Activated CD4-positive, alpha-beta T cell treated with anti-CD3 and anti-CD28 coated beads for 36 hours (primary cell): ENCODE measurements around the gene SUSD3. TPM values are rescaled to one million over a fixed set of nuclear protein-coding genes. Genes with fewer than 3 reads are reported as not detected.

Source experiments
- ATAC-seq: fragments of 200-7000 bp; cut with Tn5 transposase; one replicate; pipeline ENCODE4 v1.10.0; 2021; ENCODE audit warnings: mild to moderate bottlenecking, moderate library complexity
- CTCF ChIA-PET: fragments of 350-600 bp; sonication (Branson Sonifier 250); formaldehyde crosslinking; loops from one replicate; lab custom pipeline; 2021; ENCODE audit warnings: antibody characterized with exemption; lab: Charles Lee
- POLR2A ChIA-PET: fragments of 350-600 bp; sonication (Branson Sonifier 250); formaldehyde crosslinking; loops from one replicate; lab custom pipeline; 2021; ENCODE audit warnings: antibody characterized with exemption, inconsistent platforms; lab: Charles Lee
- DNase-seq: peaks from one replicate; pipeline ENCODE4 v3.0.0-alpha.2; 2020
- H3K27ac Mint-ChIP-seq: one replicate; pipeline ENCODE4 v1.8.0; 2021; ENCODE audit warnings: mixed read lengths
- H3K27me3 Mint-ChIP-seq: one replicate; pipeline ENCODE4 v1.8.0; 2021; ENCODE audit warnings: mixed read lengths
- H3K36me3 Mint-ChIP-seq: one replicate; pipeline ENCODE4 v1.8.0; 2021; ENCODE audit warnings: low read depth, mixed read lengths
- H3K4me1 Mint-ChIP-seq: one replicate; pipeline ENCODE4 v1.8.0; 2021; ENCODE audit warnings: mixed read lengths
- H3K4me3 Mint-ChIP-seq: one replicate; pipeline ENCODE4 v1.8.0; 2021; ENCODE audit warnings: mild to moderate bottlenecking, moderate library complexity, mixed read lengths
- H3K9me3 Mint-ChIP-seq: one replicate; pipeline ENCODE4 v1.8.0; 2021; ENCODE audit warnings: low read depth, mixed read lengths
- intact Hi-C, 2 experiments: fragments of 100-400 bp; cut with DNase I in 1 of 2; cut with micrococcal nuclease in 1 of 2; formaldehyde crosslinking; loops; one replicate each; pipeline versions ENCODE4 v1.14.2 to v1.15.1; 2022 to 2024; cut with DNase I, micrococcal nuclease
- total RNA-seq, 2 experiments: library from RNA; stranded (reverse); gene quantifications; one replicate each; pipeline ENCODE4 v1.2.3, GENCODE V29; 2021

Gene SUSD3
- total RNA-seq, 2 experiments from 2014 or later: 51.4 to 57.9 TPM

DNA sequence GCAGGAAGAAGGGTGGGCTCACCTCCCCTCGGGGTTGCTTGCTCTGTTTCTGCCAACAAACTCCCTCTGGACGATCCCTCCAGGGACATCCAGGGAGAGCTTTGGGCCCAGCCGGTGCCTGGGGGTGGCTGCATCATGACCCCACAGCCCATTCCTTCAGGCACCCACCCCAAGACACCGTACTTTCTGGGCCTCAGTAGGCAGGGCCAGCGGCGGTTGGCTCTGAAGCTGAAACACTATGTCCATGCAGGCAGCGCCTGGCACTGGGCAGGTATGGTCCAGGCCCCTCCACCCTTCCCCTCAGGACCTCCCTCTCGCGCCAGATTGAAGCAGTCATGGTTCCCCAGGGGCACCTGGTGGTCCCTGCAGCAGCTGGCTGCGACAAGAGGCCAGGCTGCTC is 18.5 kb upstream of the SUSD3 start:
- CTCF ChIA-PET: no interaction called here
- POLR2A ChIA-PET: no interaction called here
- intact Hi-C loops: no loop called here
- DNase-seq: peak; percentile 7
- Mint-ChIP-seq H3K27me3 (no peaks in the 10 kb centered on the region), H3K9me3 (no peaks in the 10 kb centered on the region), H3K4me1 (peaks cover 50% of the 10 kb centered on the region), H3K4me3 (no peak overlapping the region), H3K27ac (no peak overlapping the region), H3K36me3 (no peaks in the 10 kb centered on the region)
- no peak for ATAC-seq

DNA sequence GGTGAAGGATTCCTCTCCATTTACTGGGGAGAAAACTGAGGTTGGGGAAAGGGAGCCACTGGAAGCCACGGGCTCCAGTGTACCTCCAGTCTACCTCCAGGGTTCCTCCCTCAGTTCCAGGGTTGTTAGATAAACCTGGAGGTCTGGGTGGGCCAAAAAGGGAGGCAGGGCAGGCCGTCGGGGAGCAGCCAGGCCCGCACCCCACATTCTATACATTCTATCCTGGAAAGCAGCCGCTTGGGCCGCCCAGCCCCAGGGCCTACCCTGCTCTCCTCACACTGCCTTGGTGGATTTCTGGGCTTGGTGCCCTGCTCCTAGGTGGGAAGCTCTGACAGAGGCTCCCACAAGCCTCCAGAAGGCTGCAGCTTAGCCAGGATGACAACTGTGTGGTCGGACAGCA is 18.1 kb upstream of the SUSD3 start:
- H3K4me1 Mint-ChIP-seq: peaks cover 51% of the 10 kb centered on the region

DNA sequence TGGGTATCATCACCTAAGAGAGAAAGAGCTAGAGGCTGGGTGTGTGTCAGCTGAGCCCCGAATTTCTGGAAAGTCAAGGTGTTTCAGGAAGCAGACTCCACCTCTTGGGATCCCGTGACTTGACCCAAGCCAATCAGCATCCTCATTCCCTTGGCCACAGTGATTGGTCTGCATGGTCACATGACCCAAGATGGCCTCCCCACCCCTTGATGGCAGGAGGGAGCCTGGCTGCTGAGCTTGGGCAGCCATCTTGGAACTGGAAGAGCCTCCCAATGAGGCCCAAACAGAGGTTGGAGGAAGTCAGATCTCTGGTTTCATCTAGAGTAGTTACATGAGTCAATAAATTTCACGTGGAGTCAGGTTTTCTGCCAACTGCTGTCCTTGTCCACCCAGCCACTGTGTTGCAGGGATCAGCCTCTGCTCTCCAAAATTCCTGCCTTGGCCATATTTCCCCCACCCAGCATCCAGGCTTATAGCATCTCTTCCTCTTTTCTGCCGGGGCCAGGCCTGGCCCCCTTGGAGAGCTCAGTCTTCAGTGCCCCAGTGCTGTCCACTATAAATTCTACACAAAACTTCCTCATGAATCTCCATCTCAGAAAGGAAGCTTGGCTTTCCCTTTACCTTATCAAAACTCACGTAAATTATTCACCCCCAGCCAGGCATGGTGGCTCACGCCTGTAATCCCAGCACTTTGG is 17.2 kb upstream of the SUSD3 start:
- ATAC-seq (peak; percentile 78), DNase-seq (peak; percentile 69)
- H3K27me3 Mint-ChIP-seq: no peaks in the 10 kb centered on the region
- peaks cover 50% of the 10 kb centered on the region for H3K4me1 Mint-ChIP-seq
- H3K27ac Mint-ChIP-seq: peak overlapping the region; percentile 80
- H3K36me3 Mint-ChIP-seq: no peaks in the 10 kb centered on the region
- ChIA-PET POLR2A (no interaction called here), CTCF (interaction anchor here (1.2 to 1.4 kb wide), 3 partner anchors 15 to 68 kb away, joined by 3 to 8 read pairs (median 3); no protein-coding TSS in a partner anchor)
- no peaks in the 10 kb centered on the region for H3K9me3 Mint-ChIP-seq
- H3K4me3 Mint-ChIP-seq: no peak overlapping the region
- intact Hi-C loops: no loop called here

More for the DNA sequence above, 18.1 kb upstream of the SUSD3 start:
- no peaks in the 10 kb centered on the region for H3K9me3 Mint-ChIP-seq
- intact Hi-C loops: no loop called here
- no peak for DNase-seq
- no peaks in the 10 kb centered on the region for H3K27me3 Mint-ChIP-seq
- no peaks in the 10 kb centered on the region for H3K36me3 Mint-ChIP-seq
- H3K27ac Mint-ChIP-seq: no peak overlapping the region
- CTCF ChIA-PET: interaction anchor here (1.2 to 1.4 kb wide), 2 partner anchors 36 to 69 kb away, joined by 3 to 8 read pairs; no protein-coding TSS in a partner anchor
- H3K4me3 Mint-ChIP-seq: no peak overlapping the region
- no peak for ATAC-seq
- POLR2A ChIA-PET: no interaction called here

- intact Hi-C loops: no loop called here
- CTCF ChIA-PET: no interaction called here
- no peaks in the 10 kb centered on the region for H3K9me3 Mint-ChIP-seq
- peaks cover 36% of the 10 kb centered on the region for H3K4me1 Mint-ChIP-seq
- H3K27me3 Mint-ChIP-seq: no peaks in the 10 kb centered on the region
- ATAC-seq: no peak
- peak overlapping the region; percentile 72 for H3K27ac Mint-ChIP-seq
- DNase-seq: no peak
- POLR2A ChIA-PET: no interaction called here
- H3K36me3 Mint-ChIP-seq: no peaks in the 10 kb centered on the region
- H3K4me3 Mint-ChIP-seq: no peak overlapping the region
Observed at GRCh38 chr9:93043122-93043521, 15.4 kb upstream of the SUSD3 start.

DNA sequence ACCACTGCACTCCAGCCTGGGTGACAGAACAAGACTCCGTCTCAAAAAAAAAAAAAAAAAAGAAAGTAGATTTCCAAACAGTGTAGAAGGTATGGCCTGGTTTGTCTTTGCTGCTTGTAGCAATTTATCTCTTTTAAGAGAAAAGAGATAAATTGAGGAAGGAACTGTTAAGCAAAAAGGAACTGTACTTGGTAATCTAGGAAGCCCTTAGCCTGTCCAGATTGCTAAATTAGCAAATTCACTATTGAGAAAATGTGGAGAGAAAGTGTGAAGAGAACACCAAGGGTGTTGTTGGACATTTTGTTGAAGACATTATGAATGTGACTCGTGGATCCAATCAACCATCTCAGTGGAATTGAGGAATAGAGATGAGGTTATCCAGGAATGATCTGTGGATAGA is 13.0 kb upstream of the SUSD3 start:
- ChIA-PET POLR2A (no interaction called here), CTCF (interaction anchor here (1.2 kb wide), 1 partner anchor 12 kb away, joined by 3 read pairs; no protein-coding TSS in a partner anchor)
- Mint-ChIP-seq H3K27ac (no peak overlapping the region), H3K36me3 (no peaks in the 10 kb centered on the region), H3K9me3 (no peaks in the 10 kb centered on the region), H3K27me3 (no peaks in the 10 kb centered on the region), H3K4me1 (peaks cover 36% of the 10 kb centered on the region), H3K4me3 (no peak overlapping the region)
- intact Hi-C loops: no loop called here
- ATAC-seq (no peak), DNase-seq (no peak)

GRCh38 chr9:93048566-93049448 is 9.7 kb upstream of the SUSD3 start:
- Mint-ChIP-seq H3K4me3 (no peak overlapping the region), H3K27me3 (no peaks in the 10 kb centered on the region), H3K36me3 (no peaks in the 10 kb centered on the region), H3K27ac (peak overlapping the region; percentile 39), H3K9me3 (no peaks in the 10 kb centered on the region), H3K4me1 (peaks cover 14% of the 10 kb centered on the region)
- ChIA-PET POLR2A (no interaction called here), CTCF (no interaction called here)
- no peak for ATAC-seq
- intact Hi-C loops: no loop called here
- peak; percentile 5 for DNase-seq

DNA sequence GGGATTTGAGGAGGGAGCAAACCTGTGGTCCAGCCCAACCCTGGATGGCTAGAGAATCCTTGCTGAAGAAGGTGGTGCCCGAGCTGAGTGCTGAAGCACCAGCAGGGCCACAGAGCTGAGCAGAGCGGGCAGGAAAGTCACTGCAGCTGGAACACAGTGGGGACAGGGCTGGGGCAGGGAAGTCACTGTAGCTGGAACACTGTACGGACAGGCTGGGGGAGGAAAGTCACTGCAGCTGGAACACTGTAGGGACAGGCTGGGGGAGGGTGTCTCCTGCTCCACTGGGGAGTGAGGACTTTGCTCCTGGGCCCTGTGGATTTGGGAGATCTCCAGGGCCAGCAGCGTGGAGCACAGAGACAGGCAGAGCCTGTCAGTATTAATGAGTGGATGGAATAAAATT is 9.0 kb upstream of the SUSD3 start:
- ATAC-seq: no peak

GRCh38 chr9:93050231-93050630 is 8.3 kb upstream of the SUSD3 start:
- Mint-ChIP-seq H3K27ac (no peak overlapping the region), H3K27me3 (no peaks in the 10 kb centered on the region)
- ATAC-seq: no peak

More for the DNA sequence above, 9.0 kb upstream of the SUSD3 start:
- intact Hi-C loops: no loop called here
- H3K27me3 Mint-ChIP-seq: no peaks in the 10 kb centered on the region
- peaks cover 14% of the 10 kb centered on the region for H3K4me1 Mint-ChIP-seq
- ChIA-PET CTCF (no interaction called here), POLR2A (no interaction called here)
- no peaks in the 10 kb centered on the region for H3K36me3 Mint-ChIP-seq
- H3K27ac Mint-ChIP-seq: peak overlapping the region; percentile 39
- DNase-seq: no peak
- H3K4me3 Mint-ChIP-seq: no peak overlapping the region
- no peaks in the 10 kb centered on the region for H3K9me3 Mint-ChIP-seq

GRCh38 chr9:93051680-93052089 is 6.8 kb upstream of the SUSD3 start:
- H3K4me1 Mint-ChIP-seq: peaks cover 17% of the 10 kb centered on the region
- no peak overlapping the region for H3K27ac Mint-ChIP-seq
- H3K36me3 Mint-ChIP-seq: no peaks in the 10 kb centered on the region
- ChIA-PET POLR2A (no interaction called here), CTCF (interaction anchor here (1.4 kb wide), 1 partner anchor 48 kb away, joined by 5 read pairs; no protein-coding TSS in a partner anchor)
- H3K4me3 Mint-ChIP-seq: no peak overlapping the region
- ATAC-seq (no peak), DNase-seq (no peak)
- H3K27me3 Mint-ChIP-seq: no peaks in the 10 kb centered on the region
- intact Hi-C loops: no loop called here
- no peaks in the 10 kb centered on the region for H3K9me3 Mint-ChIP-seq

More at GRCh38 chr9:93050231-93050630, 8.3 kb upstream of the SUSD3 start:
- H3K4me3 Mint-ChIP-seq: no peak overlapping the region
- peaks cover 15% of the 10 kb centered on the region for H3K4me1 Mint-ChIP-seq
- no peaks in the 10 kb centered on the region for H3K36me3 Mint-ChIP-seq
- no peaks in the 10 kb centered on the region for H3K9me3 Mint-ChIP-seq
- DNase-seq: no peak
- CTCF ChIA-PET: no interaction called here
- POLR2A ChIA-PET: no interaction called here
- intact Hi-C loops: no loop called here

DNA sequence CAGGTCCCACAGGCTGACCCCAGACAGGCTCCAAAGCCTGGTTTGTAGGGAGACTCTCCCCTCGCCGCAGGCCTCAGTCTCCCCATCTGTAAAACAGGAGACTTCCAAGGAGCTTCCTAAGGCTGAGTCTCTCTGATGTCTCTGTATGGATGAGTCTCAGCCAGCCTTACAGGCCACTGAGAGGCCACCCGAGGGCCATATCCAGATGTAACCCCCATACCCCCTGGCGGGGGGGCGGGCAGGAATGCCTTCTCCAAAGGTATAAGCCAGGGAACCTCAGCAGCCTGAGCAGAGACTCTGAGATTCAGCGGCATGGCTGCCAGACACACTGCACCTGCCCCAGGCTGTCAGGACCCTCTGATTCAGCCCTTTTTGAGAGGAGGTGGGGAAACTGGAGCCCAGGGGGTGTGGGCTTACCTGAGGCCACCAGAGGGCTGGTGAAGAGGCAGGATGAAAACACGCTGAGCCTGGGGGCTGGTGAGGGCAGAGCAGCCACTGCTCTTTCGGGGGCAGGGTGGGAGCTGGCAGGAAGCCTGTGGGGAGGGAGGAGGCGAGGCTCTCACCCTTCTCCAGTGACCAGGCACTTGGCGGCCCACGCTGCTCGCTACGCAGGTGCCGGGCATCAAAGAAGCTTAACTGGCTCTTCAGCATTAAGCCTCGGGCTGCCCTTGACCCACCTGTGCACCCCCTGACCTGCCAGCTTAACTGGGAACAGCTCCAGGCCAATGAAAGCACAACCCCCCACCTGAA is 5.5 kb upstream of the SUSD3 start:
- H3K36me3 Mint-ChIP-seq: no peaks in the 10 kb centered on the region
- H3K9me3 Mint-ChIP-seq: no peaks in the 10 kb centered on the region
- H3K4me3 Mint-ChIP-seq: no peak overlapping the region
- intact Hi-C loops: no loop called here
- H3K4me1 Mint-ChIP-seq: peaks cover 19% of the 10 kb centered on the region
- ChIA-PET CTCF (no interaction called here), POLR2A (interaction anchor here (0.6 kb wide), 1 partner anchor 66 kb away, joined by 6 read pairs; no protein-coding TSS in a partner anchor)
- H3K27me3 Mint-ChIP-seq: no peaks in the 10 kb centered on the region
- no peak overlapping the region for H3K27ac Mint-ChIP-seq
- ATAC-seq: no peak
- no peak for DNase-seq

GRCh38 chr9:93053781-93054331 is 4.6 kb upstream of the SUSD3 start:
- DNase-seq: no peak
- H3K4me3 Mint-ChIP-seq: no peak overlapping the region
- H3K4me1 Mint-ChIP-seq: peaks cover 22% of the 10 kb centered on the region
- no peaks in the 10 kb centered on the region for H3K36me3 Mint-ChIP-seq
- intact Hi-C loops: no loop called here
- no peak overlapping the region for H3K27ac Mint-ChIP-seq
- no peaks in the 10 kb centered on the region for H3K27me3 Mint-ChIP-seq
- H3K9me3 Mint-ChIP-seq: no peaks in the 10 kb centered on the region
- CTCF ChIA-PET: interaction anchor here (0.6 kb wide), 2 partner anchors 97 to 114 kb away, joined by 3 read pairs; no protein-coding TSS in a partner anchor
- POLR2A ChIA-PET: interaction anchor here (0.6 kb wide), 1 partner anchor 65 kb away, joined by 6 read pairs; no protein-coding TSS in a partner anchor
- no peak for ATAC-seq
